ENCODE data around the gene NKX2-1. TPM values are rescaled to one million over a fixed set of nuclear protein-coding genes. Genes with fewer than 3 reads are reported as not detected.

Gene NKX2-1
- total RNA-seq, 1 donor from 2014 or later, result not detected

- no peaks in the 10 kb centered on the region for H3K36me3 ChIP-seq
- H3K27ac ChIP-seq (replicated peaks), result no peak overlapping the region
- H3K9me3 ChIP-seq (replicated peaks), result no peaks in the 10 kb centered on the region
- peaks cover 41% of the 10 kb centered on the region for H3K27me3 ChIP-seq (ENCODE audit: low read depth)
- no peaks in the 10 kb centered on the region for H3K4me1 ChIP-seq
- no peak for DNase-seq
- intact Hi-C loops (cut with micrococcal nuclease), result no loop called here
- TF ChIP-seq, protein P1, sequence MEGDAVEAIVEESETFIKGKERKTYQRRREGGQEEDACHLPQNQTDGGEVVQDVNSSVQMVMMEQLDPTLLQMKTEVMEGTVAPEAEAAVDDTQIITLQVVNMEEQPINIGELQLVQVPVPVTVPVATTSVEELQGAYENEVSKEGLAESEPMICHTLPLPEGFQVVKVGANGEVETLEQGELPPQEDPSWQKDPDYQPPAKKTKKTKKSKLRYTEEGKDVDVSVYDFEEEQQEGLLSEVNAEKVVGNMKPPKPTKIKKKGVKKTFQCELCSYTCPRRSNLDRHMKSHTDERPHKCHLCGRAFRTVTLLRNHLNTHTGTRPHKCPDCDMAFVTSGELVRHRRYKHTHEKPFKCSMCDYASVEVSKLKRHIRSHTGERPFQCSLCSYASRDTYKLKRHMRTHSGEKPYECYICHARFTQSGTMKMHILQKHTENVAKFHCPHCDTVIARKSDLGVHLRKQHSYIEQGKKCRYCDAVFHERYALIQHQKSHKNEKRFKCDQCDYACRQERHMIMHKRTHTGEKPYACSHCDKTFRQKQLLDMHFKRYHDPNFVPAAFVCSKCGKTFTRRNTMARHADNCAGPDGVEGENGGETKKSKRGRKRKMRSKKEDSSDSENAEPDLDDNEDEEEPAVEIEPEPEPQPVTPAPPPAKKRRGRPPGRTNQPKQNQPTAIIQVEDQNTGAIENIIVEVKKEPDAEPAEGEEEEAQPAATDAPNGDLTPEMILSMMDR (IDR thresholded peaks at IDR 0.05; ENCODE audit: borderline replicate concordance), result no peak
- no peak overlapping the region for H3K4me3 ChIP-seq
These were observed 48.6 kb downstream of the NKX2-1 start for GRCh38 chr14:36471431-36471830.

- no peak overlapping the region for H3K27ac ChIP-seq (replicated peaks)
- peaks cover 7% of the 10 kb centered on the region for H3K9me3 ChIP-seq (replicated peaks)
- H3K27me3 ChIP-seq (ENCODE audit: low read depth), result peaks cover 46% of the 10 kb centered on the region
- no peaks in the 10 kb centered on the region for H3K36me3 ChIP-seq
- TF ChIP-seq, protein P1 (IDR thresholded peaks at IDR 0.05; ENCODE audit: borderline replicate concordance), result no peak
- intact Hi-C loops (cut with micrococcal nuclease), result no loop called here
- no peak overlapping the region for H3K4me3 ChIP-seq
- no peaks in the 10 kb centered on the region for H3K4me1 ChIP-seq
- no peak for DNase-seq
These were observed 52.7 kb downstream of the NKX2-1 start for GRCh38 chr14:36467332-36467731.

Other genes starting within 250 kb of the NKX2-1 start
- 8.4 TPM for gene MBIP, start 199.6 kb downstream of the NKX2-1 start, total RNA-seq
- not detected for gene NKX2-8, start 62.4 kb upstream of the NKX2-1 start, total RNA-seq
- not detected for gene PAX9, start 141.6 kb upstream of the NKX2-1 start, total RNA-seq

Measured in left ventricle myocardium inferior (tissue), 1 donor.